Measurements from ENCODE around the gene MTOR.

The MTOR gene

GRCh38 chr1:11059155-11059967 is 203.0 kb downstream of the MTOR start:
- no peak for DNase-seq

DNA sequence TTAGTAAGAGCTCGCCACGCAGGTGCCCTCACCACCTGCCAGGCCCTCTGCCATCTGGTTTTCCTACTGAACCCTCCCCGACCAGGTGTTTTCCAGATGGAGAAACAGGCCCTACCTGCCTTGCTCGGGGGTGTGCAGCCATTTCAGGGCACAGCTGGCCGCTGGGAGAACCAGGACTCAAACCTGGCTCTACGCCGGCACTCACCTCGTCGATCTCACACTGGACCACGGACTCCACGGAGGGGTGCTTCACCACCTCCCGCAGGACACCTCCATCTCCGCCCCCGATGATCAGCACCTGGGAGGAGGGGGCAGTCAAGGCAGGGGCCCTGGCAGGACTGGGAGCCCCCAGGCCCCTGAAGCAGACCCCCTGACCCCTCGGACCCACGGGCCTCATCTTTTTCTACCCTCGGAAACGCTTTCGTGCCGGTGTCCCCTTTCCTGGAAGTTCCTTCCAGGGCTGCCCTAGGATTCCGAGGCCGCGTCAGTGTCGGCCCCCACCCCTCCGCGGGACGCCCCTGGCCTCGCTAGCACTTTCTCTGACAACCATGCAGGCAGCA is 203.7 kb downstream of the MTOR start:
- no peak for DNase-seq

DNA sequence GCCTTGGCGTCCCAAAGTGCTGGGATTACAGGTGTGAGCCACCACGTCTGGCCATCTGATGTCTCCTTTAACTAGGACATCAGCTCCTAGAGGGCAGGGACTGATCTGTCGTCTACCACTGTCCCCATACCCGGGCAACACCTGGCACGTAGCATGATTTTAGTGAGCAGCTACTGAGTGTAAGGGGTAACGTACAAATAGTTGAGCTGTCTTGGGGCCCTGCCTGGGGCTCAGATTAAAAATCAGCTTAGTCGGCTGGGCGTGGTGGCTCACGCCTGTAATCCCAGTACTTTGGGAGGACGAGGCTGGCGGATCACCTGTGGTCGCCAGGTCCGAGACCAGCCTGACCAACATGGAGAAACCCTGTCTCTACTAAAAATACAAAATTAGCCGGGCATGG is 204.3 kb downstream of the MTOR start:
- DNase-seq, result no peak

GRCh38 chr1:11057477-11057876 is 204.9 kb downstream of the MTOR start:
- no peak for DNase-seq
